Stimulated activated memory B cell treated with anti-CD40 and anti-IgM and Interleukin-4, amounts not matched to agents 10 μg/mL and 1 μg/mL and 100 μg/mL, for 72 hours (primary cell): ENCODE data around the gene PLCG2.

ENCODE experiments used
- ATAC-seq: fragments of 150-1000 bp; cut with Tn5 transposase; 2 replicates; pipeline ENCODE4 v1.10.0; 2021
- H3K27ac Mint-ChIP-seq: one replicate; pipeline ENCODE4 v1.8.0; 2022; ENCODE audit warnings: mild to moderate bottlenecking, mixed read lengths
- H3K27me3 Mint-ChIP-seq: one replicate; pipeline ENCODE4 v1.8.0; 2022; ENCODE audit warnings: mixed read lengths
- H3K36me3 Mint-ChIP-seq: one replicate; pipeline ENCODE4 v1.8.0; 2022; ENCODE audit warnings: mixed read lengths
- H3K4me1 Mint-ChIP-seq: one replicate; pipeline ENCODE4 v1.8.0; 2022; ENCODE audit warnings: mixed read lengths
- H3K4me3 Mint-ChIP-seq: one replicate; pipeline ENCODE4 v1.8.0; 2022; ENCODE audit warnings: mild to moderate bottlenecking, moderate library complexity, mixed read lengths
- H3K9me3 Mint-ChIP-seq: one replicate; pipeline ENCODE4 v1.8.0; 2022; ENCODE audit warnings: mixed read lengths

PLCG2 gene

DNA sequence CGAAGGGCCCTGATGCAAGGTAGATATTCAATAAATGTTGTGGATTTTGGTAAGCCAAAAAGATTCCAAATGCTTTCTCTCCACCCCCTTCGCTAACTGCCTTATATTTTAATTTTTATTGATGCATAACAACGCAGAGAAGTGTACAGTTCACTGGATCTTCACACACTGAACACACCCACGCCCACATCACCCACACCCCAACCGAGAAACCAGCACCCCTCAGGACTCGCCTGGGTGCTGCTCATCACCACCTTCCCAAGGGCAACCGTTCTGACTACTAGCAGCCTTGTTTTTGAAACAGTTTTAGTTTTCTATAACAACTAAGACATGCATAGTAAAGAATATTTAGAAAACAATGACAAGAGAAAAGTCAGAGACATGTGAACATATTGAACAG, 9.1 kb upstream of the PLCG2 start:
- peak overlapping the region; percentile 9 for H3K4me3 Mint-ChIP-seq
- H3K36me3 Mint-ChIP-seq, result peaks cover 2% of the 10 kb centered on the region
- peaks cover 64% of the 10 kb centered on the region for H3K4me1 Mint-ChIP-seq
- no peaks in the 10 kb centered on the region for H3K9me3 Mint-ChIP-seq
- ATAC-seq, result no peak
- peak overlapping the region; percentile 68 for H3K27ac Mint-ChIP-seq
- no peaks in the 10 kb centered on the region for H3K27me3 Mint-ChIP-seq

DNA sequence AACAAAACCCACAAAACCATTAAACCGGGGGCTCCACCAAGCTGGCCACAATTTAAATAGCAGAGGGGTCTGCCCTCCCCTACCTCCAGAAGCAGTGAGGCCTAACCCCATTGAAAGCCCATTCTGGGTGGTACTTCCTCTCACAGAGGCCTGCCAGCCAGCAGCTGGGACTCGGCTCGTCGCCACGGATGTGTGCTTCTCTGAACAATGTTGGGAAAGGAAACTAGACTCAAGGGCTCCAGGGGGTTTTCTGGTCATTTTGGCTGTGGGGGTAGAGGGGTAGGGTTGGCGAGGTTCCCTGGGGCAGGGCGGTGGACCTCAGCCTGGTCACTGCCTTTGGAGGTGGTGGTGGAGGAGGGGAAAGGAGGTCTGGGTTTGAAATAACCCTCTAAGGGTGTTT, 4.7 kb upstream of the PLCG2 start:
- H3K36me3 Mint-ChIP-seq, result no peaks in the 10 kb centered on the region
- peak overlapping the region; percentile 68 for H3K27ac Mint-ChIP-seq
- H3K27me3 Mint-ChIP-seq, result no peaks in the 10 kb centered on the region
- H3K4me3 Mint-ChIP-seq, result peak overlapping the region; percentile 10
- H3K9me3 Mint-ChIP-seq, result no peaks in the 10 kb centered on the region
- H3K4me1 Mint-ChIP-seq, result peaks cover 81% of the 10 kb centered on the region
- ATAC-seq, result peak; percentile 68

DNA sequence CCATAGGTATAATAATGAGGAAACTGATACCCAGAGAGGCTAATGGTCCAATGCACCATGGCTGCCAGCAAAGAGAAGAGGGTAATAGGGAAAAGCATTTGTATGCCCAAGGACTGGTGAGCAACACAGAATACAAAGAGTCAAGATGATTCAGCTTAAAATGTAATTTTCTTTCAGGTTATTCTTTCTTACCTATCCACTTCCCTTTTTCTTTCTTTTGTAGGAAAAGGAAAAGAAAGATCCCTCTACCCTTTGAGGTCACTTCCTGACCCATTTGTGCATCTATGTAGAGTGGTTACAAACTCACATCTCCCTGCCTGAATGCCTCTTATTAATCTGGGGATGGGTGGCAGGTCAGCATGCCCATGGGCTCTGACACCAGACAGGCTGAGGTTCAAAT, 3.5 kb upstream of the PLCG2 start:
- H3K9me3 Mint-ChIP-seq, result no peaks in the 10 kb centered on the region
- H3K4me1 Mint-ChIP-seq, result peaks cover 80% of the 10 kb centered on the region
- H3K4me3 Mint-ChIP-seq, result no peak overlapping the region
- no peak for ATAC-seq
- no peaks in the 10 kb centered on the region for H3K27me3 Mint-ChIP-seq
- no peaks in the 10 kb centered on the region for H3K36me3 Mint-ChIP-seq
- peak overlapping the region; percentile 68 for H3K27ac Mint-ChIP-seq

DNA sequence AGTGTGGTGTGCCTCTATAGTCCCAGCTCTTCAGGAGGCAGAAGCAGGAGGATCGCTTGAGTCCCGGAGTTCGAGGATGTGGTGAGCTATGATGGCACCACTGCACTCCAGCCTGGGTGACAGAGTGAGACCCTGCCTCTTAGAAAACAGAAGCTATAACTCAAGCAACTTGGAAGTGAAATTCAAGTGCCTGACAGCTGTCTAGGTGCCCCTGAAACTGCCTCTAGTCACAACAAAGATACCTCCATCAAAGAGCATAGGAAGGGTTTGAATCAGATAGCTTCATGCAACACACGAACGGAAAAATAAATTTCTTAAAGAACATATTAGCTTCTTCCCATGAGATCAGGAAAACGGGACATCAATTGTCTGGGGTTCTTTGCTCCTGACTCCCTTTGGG, 860 bp upstream of the PLCG2 start:
- Mint-ChIP-seq H3K4me3 (peak overlapping the region; percentile 77), H3K27ac (peak overlapping the region; percentile 88), H3K36me3 (peaks cover 8% of the 10 kb centered on the region), H3K27me3 (no peaks in the 10 kb centered on the region), H3K4me1 (peaks cover 81% of the 10 kb centered on the region), H3K9me3 (no peaks in the 10 kb centered on the region)
- ATAC-seq, result no peak

DNA sequence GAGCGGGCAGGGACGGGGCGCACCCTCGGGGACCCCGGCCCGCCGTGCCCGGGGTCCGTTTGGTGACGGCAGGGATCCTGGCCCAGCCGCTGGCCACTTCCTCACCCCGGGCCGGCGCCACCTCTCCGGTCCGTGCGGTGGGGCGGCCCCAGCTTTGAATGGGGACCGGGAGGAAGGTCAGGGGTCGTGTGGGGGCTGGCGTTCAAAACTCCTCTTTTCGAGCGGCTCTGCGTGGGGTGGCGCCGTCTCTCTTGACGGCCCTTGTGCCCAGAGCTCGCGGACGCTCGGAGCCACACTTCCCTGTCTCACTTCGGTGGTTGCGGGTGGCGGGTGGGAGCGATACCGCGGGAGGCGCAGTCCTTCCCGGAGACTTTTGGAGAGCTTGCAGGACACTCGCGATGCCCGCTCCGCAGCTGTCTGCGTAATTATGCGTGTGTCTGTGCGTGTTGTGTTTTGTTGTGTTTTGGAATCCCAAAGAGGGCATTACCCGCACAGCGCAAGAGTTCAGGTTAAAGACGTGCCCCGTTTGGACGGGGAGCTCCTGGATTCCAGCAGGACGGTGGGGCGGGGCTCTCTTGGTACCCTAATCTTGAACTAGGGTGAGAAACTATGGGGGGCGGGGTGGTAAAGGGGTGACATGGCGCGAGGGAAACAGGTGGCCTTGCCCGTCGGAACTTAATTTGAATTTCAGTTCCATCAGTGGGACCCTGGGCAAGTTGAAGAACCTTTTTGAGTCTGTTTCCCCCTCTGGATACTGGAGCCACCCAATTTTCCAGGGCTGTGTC, 637 bp downstream of the PLCG2 start:
- peak; percentile 60 for ATAC-seq
- H3K27ac Mint-ChIP-seq, result peak overlapping the region; percentile 92
- peaks cover 81% of the 10 kb centered on the region for H3K4me1 Mint-ChIP-seq
- no peaks in the 10 kb centered on the region for H3K9me3 Mint-ChIP-seq
- H3K36me3 Mint-ChIP-seq, result peaks cover 8% of the 10 kb centered on the region
- H3K4me3 Mint-ChIP-seq, result peak overlapping the region; percentile 99
- H3K27me3 Mint-ChIP-seq, result no peaks in the 10 kb centered on the region

DNA sequence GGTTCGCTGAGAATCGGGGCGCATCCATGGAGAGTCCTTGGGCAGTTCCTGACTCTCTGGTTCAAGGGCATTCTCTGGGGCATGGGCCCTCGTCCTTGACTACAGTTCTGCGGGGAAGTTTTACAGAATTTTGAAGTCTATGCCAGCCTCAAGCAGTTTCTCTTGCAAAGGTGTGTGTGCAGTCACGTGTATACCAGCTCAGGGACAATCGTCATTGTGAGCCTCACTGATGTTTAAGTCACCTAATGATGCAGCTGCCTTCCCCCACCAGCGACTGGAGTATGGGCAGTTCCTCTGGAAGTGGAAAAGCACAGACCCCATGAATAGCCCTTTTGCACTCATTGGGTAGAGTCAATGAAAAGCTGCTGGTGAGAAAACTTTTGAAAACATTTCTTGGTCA, 1.3 kb downstream of the PLCG2 start:
- H3K27me3 Mint-ChIP-seq, result no peaks in the 10 kb centered on the region
- peaks cover 10% of the 10 kb centered on the region for H3K36me3 Mint-ChIP-seq
- no peaks in the 10 kb centered on the region for H3K9me3 Mint-ChIP-seq
- peak overlapping the region; percentile 99 for H3K4me3 Mint-ChIP-seq
- peaks cover 81% of the 10 kb centered on the region for H3K4me1 Mint-ChIP-seq
- H3K27ac Mint-ChIP-seq, result peak overlapping the region; percentile 92
- peak; percentile 24 for ATAC-seq

DNA sequence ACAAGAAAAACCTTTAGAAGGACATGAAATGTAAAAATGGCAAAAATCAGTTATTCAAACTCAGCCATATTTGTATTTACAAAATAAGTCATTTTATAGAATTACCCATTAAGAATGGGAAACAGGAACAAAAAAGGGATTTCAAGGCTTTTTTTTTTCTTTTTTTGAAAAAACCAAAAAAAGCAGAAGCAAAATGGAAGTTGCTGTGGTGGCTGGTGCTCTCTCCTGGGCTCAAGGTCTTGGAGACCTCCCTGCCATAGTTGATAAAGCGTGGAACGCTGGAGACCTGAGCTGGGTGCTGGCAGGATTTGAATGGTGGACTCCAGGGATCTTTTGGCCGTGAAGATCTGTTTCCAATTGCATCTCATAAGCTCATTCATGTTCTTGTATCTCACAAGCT, 3.1 kb downstream of the PLCG2 start:
- H3K27me3 Mint-ChIP-seq, result no peaks in the 10 kb centered on the region
- ATAC-seq, result no peak
- H3K4me1 Mint-ChIP-seq, result peaks cover 79% of the 10 kb centered on the region
- peak overlapping the region; percentile 92 for H3K27ac Mint-ChIP-seq
- H3K4me3 Mint-ChIP-seq, result peak overlapping the region; percentile 68
- peaks cover 21% of the 10 kb centered on the region for H3K36me3 Mint-ChIP-seq
- H3K9me3 Mint-ChIP-seq, result no peaks in the 10 kb centered on the region

DNA sequence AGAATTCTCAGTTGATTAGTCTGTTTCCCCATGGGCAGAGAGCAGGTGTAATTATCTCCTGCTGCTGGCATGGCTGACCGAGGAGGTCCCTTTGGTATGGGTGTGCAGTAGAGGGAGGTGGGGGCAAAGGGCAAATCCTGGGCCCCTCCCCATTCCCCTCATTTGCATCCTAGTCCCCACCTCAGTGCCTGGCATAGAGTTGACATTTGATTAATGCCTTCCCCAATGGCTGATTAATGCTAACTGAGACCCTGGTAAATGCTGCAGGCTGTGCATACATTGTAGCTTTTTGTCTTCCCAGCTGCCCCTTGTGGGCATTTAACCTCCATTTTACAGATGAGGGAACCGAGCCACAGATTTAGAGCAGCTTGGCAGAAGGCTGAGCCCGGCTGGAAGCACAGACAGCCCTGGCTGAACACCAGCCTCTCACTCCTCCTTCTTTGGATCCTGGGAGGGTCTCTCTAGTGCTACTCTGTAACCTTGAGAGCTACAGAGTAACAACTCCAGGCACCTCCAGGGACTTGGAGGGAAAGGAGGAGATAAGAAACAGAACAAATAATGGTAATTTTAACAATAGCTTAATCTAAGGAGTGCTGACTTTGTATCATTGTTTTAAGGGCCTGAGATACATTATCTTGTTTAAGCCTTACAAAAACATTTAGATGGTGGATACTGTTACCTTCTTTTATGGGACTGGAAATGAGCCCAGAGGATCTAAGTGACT, 5.1 kb downstream of the PLCG2 start:
- H3K27me3 Mint-ChIP-seq, result no peaks in the 10 kb centered on the region
- peak overlapping the region; percentile 92 for H3K27ac Mint-ChIP-seq
- H3K36me3 Mint-ChIP-seq, result peaks cover 36% of the 10 kb centered on the region
- H3K4me1 Mint-ChIP-seq, result peaks cover 84% of the 10 kb centered on the region
- peak; percentile 60 for ATAC-seq
- peak overlapping the region; percentile 86 for H3K4me3 Mint-ChIP-seq
- H3K9me3 Mint-ChIP-seq, result no peaks in the 10 kb centered on the region

DNA sequence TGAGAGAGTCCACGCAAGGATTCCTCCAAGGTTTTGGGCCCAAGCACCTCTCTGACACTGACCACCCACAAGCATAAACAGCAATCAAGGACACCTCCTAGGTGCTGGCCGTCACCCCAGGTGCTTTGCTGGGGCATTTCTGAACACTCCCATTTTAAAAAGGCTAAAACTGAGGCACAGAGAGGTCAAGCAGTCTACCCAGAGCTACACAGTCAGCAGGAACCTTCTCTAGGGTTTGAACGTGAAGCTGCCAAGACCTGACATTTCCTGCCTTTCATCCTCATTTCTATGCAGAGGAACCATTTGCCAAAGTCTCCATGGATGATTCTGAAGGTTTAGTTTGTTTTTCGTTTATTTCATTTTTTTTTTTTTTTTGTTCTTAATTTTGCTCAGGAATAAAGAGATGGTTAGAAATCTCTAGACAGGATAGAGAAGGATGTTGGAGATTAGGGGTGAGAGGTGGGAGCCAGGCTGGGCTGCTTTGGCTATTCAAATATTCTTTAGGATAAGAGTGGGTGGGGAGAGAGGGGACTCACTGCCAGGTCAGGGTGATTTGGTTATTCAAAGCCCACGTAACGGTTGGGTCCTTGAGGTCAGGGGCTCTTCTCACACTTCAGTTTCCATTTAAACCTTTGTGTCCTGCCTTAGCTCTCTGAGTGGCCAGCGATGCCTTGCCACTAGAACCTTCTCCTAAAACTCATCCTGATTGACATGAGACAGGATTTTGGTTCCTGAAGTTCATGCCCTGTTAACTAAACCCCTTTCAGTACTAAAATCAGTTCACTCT, 6.2 kb downstream of the PLCG2 start:
- H3K4me1 Mint-ChIP-seq, result peaks cover 90% of the 10 kb centered on the region
- no peaks in the 10 kb centered on the region for H3K27me3 Mint-ChIP-seq
- peak overlapping the region; percentile 86 for H3K4me3 Mint-ChIP-seq
- H3K27ac Mint-ChIP-seq, result peak overlapping the region; percentile 92
- no peaks in the 10 kb centered on the region for H3K9me3 Mint-ChIP-seq
- peaks cover 47% of the 10 kb centered on the region for H3K36me3 Mint-ChIP-seq
- no peak for ATAC-seq

DNA sequence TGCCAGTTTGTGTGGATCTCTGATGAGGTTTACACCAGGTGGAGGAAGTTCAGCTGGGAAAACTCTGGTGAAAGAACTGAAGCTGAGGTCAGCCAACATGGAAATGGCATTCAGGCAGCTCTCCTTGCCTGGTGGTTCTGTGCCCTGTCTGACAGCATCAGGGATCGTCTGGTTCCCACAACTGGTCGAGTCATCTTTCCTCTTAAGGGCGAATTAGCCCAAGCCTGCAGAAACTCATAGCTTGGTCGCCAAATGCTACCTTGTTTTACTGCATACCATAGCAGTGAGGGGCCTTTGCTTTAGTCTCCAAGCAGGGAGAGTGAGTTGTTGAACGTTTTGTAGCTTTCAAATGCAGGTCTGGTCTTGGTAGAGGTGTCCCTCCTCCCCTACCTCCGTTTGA, 7.2 kb downstream of the PLCG2 start:
- peaks cover 90% of the 10 kb centered on the region for H3K4me1 Mint-ChIP-seq
- no peaks in the 10 kb centered on the region for H3K9me3 Mint-ChIP-seq
- no peaks in the 10 kb centered on the region for H3K27me3 Mint-ChIP-seq
- H3K36me3 Mint-ChIP-seq, result peaks cover 49% of the 10 kb centered on the region
- peak overlapping the region; percentile 92 for H3K27ac Mint-ChIP-seq
- peak overlapping the region; percentile 69 for H3K4me3 Mint-ChIP-seq
- ATAC-seq, result no peak

DNA sequence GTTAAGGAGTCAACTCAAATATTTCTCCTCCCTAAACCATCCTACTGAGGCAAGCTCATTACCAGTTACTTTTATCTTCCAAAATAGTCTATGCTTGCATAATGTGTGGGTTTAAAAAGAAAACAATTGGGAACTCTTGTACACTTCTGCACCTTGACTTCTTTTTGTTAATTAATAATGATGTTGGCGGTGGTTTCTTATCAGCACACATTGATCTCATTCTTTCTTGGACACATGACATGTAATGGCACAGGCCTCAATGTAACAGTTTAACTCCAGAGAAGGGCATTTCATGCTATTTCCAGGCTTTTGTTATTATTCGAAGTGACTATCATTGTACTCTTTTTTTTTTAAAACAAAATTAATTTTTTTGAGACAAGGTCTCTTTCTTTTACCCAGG, 7.8 kb downstream of the PLCG2 start:
- no peak overlapping the region for H3K27ac Mint-ChIP-seq
- no peak overlapping the region for H3K4me3 Mint-ChIP-seq
- H3K36me3 Mint-ChIP-seq, result peaks cover 48% of the 10 kb centered on the region
- ATAC-seq, result no peak
- H3K27me3 Mint-ChIP-seq, result no peaks in the 10 kb centered on the region
- peaks cover 91% of the 10 kb centered on the region for H3K4me1 Mint-ChIP-seq
- H3K9me3 Mint-ChIP-seq, result no peaks in the 10 kb centered on the region

DNA sequence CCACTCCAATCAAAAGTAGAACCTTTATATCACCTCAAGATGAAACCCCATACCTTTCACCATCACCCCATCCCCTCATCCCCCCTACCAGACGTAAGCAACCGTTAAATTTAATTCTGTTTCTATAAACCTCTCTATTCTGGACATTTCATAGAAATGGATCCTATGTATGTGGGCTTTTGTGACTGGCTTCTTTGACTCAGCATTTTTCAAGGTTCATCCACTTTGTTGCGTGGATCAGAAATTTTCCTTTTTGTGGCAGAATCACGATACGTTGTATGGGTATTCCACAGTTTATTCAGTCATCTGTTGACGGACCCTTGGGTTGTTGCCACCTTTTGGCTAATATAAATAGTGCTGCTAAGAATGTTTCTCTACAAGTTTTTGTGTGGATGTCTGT, 8.6 kb downstream of the PLCG2 start:
- Mint-ChIP-seq H3K27me3 (no peaks in the 10 kb centered on the region), H3K4me3 (no peak overlapping the region), H3K27ac (no peak overlapping the region), H3K36me3 (peaks cover 53% of the 10 kb centered on the region), H3K4me1 (peaks cover 88% of the 10 kb centered on the region), H3K9me3 (no peaks in the 10 kb centered on the region)
- ATAC-seq, result no peak

DNA sequence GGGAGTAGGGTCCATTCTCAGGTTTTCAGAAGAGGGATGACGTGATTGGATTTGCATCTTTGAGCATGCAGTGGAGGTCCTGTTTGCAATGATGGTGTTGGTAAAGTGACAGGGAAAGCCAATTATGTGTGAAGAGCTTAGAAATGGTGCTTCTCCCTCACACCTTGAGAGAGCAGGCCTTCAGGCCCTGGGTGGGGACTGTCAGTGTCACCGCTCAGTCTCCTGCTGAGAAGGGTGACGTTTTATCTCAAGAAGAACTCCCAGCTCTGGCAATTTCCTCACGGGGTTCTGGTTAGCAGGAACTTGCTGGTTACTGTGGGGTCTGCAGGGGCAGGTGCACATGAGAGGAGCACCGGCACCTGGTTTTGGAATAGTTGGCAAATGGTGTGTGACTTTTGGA, 11.2 kb downstream of the PLCG2 start:
- no peak for ATAC-seq
- Mint-ChIP-seq H3K36me3 (peaks cover 78% of the 10 kb centered on the region), H3K4me1 (peaks cover 88% of the 10 kb centered on the region), H3K9me3 (no peaks in the 10 kb centered on the region), H3K4me3 (peak overlapping the region; percentile 41), H3K27ac (peak overlapping the region; percentile 91), H3K27me3 (no peaks in the 10 kb centered on the region)

DNA sequence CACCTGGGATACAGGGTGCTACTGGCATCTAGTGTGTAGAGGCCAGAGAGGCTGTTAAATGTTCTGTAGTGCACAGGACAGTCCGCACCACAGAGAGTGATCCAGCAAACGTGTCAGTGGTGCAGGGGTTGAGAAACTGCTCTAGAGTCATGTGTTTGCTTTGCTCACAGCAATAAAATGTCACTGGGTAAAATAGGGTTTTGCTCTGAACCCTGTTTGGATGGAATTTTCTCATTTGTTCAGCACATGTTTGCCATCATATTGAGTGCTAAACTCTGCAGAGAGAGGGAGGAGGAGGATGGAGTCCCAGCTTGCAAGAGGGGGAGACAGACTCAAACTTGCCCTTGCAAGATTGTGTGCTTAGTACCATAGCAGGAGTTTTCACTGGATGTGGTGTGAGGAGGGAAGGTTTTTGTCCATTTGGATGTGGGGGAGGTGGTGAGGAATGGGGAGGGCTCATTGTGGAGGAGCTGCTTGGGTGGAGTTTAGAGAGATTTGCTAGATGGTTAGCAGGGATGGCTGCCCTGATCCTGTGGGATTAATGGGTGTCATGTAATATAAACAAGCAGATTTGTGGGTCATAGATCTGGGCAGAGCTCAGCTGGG, 11.8 kb downstream of the PLCG2 start:
- H3K4me3 Mint-ChIP-seq, result peak overlapping the region; percentile 25
- H3K36me3 Mint-ChIP-seq, result peaks cover 75% of the 10 kb centered on the region
- H3K4me1 Mint-ChIP-seq, result peaks cover 88% of the 10 kb centered on the region
- peak overlapping the region; percentile 91 for H3K27ac Mint-ChIP-seq
- no peak for ATAC-seq
- H3K9me3 Mint-ChIP-seq, result no peaks in the 10 kb centered on the region
- H3K27me3 Mint-ChIP-seq, result no peaks in the 10 kb centered on the region

DNA sequence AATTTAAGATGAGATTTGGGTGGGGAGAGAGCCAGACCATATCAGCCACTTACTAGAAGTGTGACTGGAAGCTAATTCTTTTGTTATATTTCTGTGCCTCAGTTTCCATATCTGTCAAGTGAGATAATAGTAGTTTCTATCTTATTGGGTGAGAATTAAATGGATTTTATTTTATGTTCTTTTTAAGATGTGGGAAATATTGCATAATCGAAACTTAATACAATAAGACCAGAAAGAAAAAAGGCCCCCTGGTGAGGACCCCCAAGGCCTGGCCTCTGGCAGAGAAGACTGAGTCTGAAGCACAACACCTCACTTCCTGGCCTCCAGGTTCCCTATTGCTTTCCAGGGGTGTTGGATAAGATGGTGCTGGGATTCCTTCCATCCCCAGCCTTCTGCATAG, 13.7 kb downstream of the PLCG2 start:
- Mint-ChIP-seq H3K36me3 (peaks cover 81% of the 10 kb centered on the region), H3K27ac (peak overlapping the region; percentile 91), H3K27me3 (no peaks in the 10 kb centered on the region), H3K9me3 (no peaks in the 10 kb centered on the region), H3K4me1 (peaks cover 97% of the 10 kb centered on the region), H3K4me3 (no peak overlapping the region)
- ATAC-seq, result no peak
